ENCODE data around the gene ZBTB7B.

The ZBTB7B gene

GRCh38 chr1:155040358-155041093, 37.9 kb downstream of the ZBTB7B start:
- no peak for DNase-seq

GRCh38 chr1:155042789-155043188, 40.2 kb downstream of the ZBTB7B start:
- DNase-seq = no peak

DNA sequence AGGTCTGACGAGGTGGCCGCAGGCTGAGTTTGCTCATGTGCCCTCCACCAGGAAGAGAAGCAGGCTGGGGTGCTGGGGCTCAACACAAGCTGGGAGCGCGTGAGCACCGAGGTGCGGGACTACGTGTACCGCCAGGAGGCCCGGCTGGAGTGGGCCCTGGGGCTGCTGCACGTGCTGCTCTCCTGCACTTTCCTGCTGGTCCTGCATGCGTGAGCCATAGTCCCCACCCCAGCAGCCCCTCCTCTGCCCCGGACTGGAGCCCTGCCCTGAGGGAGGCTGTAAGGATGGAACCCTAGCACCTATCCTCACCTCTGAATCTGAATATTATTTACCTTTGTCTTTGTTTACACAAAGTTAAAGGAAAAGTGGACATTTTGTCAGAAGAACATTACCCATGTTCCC, 40.7 kb downstream of the ZBTB7B start:
- no peak for DNase-seq

- no peak for DNase-seq
Measured at GRCh38 chr1:155043793-155044192, 41.2 kb downstream of the ZBTB7B start.

DNA sequence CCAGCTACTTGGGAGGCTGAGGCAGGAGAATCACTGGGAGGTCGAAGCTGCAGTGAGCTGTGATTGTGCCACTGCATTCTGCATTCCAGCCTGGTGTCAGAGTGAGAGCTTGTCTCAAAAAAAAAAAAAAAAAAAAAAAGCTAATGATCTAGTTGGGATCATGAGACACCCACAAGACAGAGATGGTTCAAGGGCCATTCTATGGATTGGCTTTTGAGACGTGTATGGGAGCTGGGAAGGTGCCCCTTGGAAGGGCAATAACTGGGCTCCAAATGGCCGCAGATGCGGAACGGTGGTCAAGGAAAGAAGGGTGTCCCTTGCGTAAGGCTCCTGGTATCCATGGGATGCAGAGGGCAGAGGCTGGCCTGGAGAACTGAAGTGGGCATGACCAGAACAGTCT, 41.8 kb downstream of the ZBTB7B start:
- DNase-seq = no peak

GRCh38 chr1:155044812-155045657, 42.4 kb downstream of the ZBTB7B start:
- no peak for DNase-seq

DNA sequence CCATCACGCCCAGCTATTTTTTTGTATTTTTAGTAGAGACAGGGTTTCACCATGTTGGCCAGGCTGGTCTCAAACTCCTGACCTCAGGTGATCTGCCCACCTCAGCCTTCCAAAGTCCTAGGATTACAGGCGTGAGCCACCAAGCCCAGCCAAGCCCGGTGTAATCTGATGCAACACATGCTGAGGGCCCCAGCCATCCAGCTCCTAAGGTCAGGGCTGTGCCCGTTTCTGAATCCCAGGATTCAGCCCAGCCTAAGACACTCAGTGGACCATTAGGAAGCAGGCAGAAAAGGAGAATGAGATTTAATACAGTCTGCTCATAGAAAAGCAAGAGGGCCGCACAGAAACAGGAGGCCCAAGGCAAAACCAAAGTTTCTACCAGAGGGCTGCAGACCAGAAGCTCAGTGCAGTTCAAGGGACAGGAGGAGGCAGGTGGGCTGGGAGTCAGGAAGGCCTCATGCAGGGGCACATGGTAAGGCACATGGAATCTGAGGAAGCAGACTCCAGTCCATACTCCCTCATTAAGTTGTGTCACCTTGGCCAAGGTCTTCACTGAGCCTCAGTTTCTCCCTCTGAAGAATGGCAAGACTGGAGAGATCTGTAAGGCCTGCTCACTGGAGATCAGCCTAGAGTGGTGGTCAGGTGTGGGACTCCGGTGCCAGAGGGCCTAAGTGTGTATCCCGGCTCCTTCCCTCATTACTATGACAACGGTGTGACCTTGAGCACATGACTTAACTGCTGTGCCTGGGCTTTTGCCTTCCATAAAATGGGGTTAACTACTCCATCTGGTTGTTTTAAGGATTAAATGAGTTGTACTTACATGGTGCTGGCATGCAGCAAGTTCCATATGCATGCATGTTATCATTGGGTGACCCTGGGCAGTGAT, 46.1 kb downstream of the ZBTB7B start:
- no peak for DNase-seq

DNA sequence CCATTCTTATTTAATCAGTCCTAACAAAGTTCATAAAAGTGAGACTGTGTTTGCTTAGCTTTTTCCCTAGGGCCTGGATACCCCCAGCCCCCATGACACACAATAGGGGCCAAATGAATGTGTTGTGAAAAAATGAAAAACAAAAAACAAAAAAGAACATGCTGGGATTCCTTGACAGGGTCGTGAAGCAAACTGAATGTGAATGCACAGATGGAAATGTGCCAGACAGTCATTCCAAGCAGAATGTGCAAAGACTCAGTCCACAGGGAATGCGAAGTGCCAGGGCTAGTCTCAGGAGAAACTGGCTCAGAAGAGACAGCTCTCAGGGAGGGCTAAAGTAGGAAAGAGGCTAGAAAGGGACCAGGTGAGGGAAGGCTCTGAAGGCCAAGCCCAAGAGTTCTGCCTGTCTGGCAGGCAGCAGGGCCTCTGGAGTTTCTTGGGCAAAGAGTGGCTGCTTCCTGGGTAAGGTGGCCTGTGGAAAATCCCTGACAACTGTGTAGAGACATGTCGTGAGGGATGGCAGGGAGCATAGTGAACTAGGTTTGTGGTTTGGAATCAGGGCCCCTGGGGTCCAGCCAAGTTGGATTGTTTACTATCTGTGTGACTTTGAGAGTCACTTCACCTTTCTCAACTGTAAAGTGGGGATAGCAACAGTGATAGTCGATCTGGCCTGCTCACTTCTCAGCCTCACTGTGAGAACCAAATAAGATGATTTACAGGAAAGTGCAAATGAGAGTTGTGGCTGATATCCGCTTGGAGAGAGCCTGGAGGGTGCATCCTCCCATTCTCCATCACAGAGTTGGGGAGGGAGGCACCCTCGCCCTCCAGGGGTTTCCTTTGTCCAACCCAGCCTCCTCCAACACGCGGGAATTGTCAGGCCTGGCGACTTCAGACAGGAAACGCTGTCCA, 47.3 kb downstream of the ZBTB7B start:
- DNase-seq = no peak

GRCh38 chr1:155050560-155051341, 48.1 kb downstream of the ZBTB7B start, which contains the start of gene ADAM15:
Gene ADAM15, plus strand, starts transcription at chr1:155051316. Its CDS starts 71 bp downstream, at chr1:155051387.
- DNase-seq = no peak

DNA sequence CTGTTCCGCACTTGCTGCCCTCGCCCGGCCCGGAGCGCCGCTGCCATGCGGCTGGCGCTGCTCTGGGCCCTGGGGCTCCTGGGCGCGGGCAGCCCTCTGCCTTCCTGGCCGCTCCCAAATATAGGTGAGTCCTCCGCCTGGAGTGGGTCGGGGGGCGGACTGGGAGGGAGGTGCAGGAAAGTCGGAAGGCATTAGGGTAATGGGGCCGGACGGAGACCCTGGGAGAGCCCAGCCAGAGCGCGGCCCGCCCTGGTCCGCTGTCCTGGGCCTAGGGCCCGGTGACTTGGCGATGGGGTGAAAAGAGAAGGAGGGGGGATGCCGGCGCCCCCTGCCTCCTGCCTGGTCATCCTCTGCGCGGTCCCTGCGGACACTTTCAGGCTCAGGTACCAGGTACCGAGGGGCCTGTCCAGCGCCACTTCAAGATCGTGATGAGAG, 48.8 kb downstream of the ZBTB7B start:
- no peak for DNase-seq

DNA sequence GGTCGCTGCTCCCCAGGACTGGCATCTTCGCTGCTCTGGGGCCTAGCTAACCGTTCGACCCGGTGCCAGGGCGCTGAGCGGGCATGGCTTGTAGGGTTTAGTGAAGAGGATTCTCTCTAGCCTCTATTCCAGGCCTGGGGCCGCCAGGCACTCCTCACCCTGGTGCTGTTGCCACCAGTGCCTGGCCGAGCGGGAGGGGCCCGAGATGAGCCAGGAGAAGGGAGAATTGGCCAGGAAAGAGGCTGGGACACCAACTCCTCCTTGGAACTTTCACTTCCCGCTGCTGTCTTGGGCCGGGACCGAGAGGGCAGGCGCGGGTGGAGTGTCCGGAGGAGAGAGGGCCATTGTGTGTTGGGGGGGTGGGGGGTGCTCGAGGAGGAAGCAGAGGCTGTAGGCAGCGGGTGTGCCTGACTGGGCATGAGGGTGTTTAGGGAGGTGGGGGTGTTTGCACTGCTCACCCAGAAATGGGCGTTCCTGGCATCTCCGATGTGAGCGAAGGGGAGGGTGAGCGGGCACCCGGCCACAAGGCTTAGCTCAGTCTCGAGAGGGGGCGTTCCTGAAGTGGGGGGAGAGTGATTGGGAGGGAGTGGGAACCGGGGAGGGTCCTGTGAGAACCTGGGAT, 49.3 kb downstream of the ZBTB7B start:
- DNase-seq = no peak

- no peak for DNase-seq
Measured at GRCh38 chr1:155052439-155053395, 50.1 kb downstream of the ZBTB7B start.

DNA sequence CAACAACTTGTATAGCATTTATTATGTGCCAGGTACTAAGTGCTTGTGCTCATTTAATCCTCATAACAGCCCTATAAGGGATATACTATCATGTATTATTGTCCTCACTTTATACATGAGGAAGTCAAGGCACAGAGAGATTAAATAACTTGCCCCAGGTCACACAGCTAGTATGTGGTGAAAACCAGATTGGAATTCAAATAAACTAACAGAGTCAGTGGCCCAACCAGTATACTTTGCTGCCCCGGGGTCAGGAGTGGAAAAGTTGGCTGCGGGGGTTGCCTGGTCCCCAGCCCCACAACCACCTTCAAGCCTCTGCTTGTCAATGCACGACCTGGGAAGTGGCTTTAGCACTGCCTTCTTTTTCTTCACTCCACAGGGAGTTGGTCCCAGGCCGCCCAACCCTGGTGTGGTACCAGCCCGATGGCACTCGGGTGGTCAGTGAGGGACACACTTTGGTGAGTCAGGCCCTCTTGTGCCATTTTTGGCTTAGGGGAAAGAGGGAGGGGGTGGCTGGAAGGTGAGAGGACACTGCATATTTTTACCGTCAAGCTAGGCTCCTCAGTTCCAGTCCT, 51.0 kb downstream of the ZBTB7B start:
- no peak for DNase-seq

DNA sequence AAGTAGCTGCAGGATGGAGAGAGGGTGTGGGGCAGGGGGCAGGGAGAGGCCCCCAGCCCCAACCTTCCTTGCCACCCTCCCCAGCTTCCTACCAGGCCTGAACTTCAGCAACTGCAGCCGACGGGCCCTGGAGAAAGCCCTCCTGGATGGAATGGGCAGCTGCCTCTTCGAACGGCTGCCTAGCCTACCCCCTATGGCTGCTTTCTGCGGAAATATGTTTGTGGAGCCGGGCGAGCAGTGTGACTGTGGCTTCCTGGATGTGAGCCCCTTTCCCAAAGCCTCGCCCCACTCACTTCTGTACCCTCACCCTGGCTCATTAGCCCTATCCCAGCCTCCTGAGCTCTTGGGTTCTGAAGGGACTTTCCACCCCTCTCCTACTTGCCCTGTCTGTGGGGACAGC, 54.5 kb downstream of the ZBTB7B start:
- no peak for DNase-seq

DNA sequence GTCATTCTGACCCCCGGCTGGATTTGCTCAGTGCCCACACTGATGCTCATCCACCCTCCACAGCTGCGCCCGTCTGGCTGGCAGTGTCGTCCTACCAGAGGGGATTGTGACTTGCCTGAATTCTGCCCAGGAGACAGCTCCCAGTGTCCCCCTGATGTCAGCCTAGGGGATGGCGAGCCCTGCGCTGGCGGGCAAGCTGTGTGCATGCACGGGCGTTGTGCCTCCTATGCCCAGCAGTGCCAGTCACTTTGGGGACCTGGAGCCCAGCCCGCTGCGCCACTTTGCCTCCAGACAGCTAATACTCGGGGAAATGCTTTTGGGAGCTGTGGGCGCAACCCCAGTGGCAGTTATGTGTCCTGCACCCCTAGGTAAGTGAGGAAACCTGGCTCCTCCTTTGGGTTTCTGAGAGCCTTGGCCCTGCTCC, 55.2 kb downstream of the ZBTB7B start:
- no peak for DNase-seq

DNA sequence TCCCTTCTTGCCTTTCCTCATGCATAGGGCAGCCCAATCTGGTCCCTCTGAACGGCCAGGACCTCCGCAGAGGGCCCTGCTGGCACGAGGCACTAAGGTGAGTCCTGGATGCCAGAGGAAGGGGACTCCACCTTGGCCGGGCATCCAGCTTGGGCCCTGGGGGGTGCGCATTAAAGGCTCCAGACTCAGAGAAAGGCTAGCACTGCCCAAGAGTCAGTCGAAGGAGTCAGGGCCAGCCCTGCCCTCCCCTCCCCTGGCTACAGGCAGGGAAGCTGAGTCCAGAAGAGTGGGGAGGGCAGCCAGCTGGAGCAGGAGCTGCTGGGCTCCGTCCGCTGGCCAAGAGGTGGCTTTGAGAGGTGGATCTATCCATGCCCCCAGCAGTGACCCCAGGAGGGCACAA, 58.1 kb downstream of the ZBTB7B start:
- DNase-seq = no peak

- no peak for DNase-seq
Measured at GRCh38 chr1:155061381-155062150, 59.0 kb downstream of the ZBTB7B start.

GRCh38 chr1:155062151-155062686, 59.6 kb downstream of the ZBTB7B start:
- no peak for DNase-seq
